Vagina (tissue), 2 donors: ENCODE measurements around the gene CTNNA3.

Experiments
- CTCF ChIP-seq, 3 experiments: fragments of 450-650 bp in 2 of 3; fragments of 200-600 bp in 1 of 3; sonication (generic) in 1 of 3; IDR thresholded peaks; one replicate each; pipeline ENCODE4 v1.5.1; 2017 to 2019; ENCODE audit warnings: antibody characterized with exemption in 3 of 3, mild to moderate bottlenecking in 2 of 3, moderate library complexity in 2 of 3
- POLR2AphosphoS5 ChIP-seq, 2 donors: sonication (generic); formaldehyde crosslinking; IDR thresholded peaks; one replicate each; pipeline ENCODE4 v1.9.0; 2017; ENCODE audit warnings: antibody characterized with exemption in 2 of 2, mild to moderate bottlenecking in 2 of 2, low read depth in 1 of 2; ENCODE audit not compliant: insufficient read depth in 1 of 2

- no peak for TF ChIP-seq POLR2AphosphoS5 (IDR thresholded peaks at IDR 0.05; ENCODE audit: insufficient read depth in 1 of 2, low read depth in 1 of 2)
- TF ChIP-seq CTCF (IDR thresholded peaks at IDR 0.05) = no peak
Observed at GRCh38 chr10:66604195-66604594, 1091.8 kb downstream of the CTNNA3 start.
